Measurements from ENCODE around the gene ATG9A. TPM values are rescaled to one million over a fixed set of nuclear protein-coding genes. Genes with fewer than 3 reads are reported as not detected.

The ATG9A gene
- total and polyA plus RNA-seq, 4 donors: 9.6 to 36.6 (median 35.1) TPM

Other genes starting within 250 kb of the ATG9A start
- gene FEV, start 244.5 kb downstream of the ATG9A start, total RNA-seq: not detected
- 1 to 10 TPM in 1 of 2 donors, not detected in 1; 1.9 TPM for gene FEV, start 244.5 kb downstream of the ATG9A start, polyA plus RNA-seq
- not detected for gene CRYBA2, start 236.2 kb downstream of the ATG9A start, total RNA-seq
- gene CRYBA2, start 236.2 kb downstream of the ATG9A start, polyA plus RNA-seq: not detected
- gene CFAP65, start 188.1 kb downstream of the ATG9A start, total RNA-seq: not detected
- gene CFAP65, start 188.1 kb downstream of the ATG9A start, polyA plus RNA-seq: under 1 TPM in 1 of 2 donors, not detected in 1; 0.15 TPM
- gene IHH, start 168.7 kb downstream of the ATG9A start, total RNA-seq: not detected
- gene IHH, start 168.7 kb downstream of the ATG9A start, polyA plus RNA-seq: 1 to 10 TPM in 1 of 2 donors, under 1 TPM in 1; 0.05 to 2.0 TPM
- 1 to 10 TPM; 6.8 to 9.8 TPM for gene NHEJ1, start 68.8 kb downstream of the ATG9A start, total RNA-seq
- 1 to 10 TPM; 8.1 to 8.9 TPM for gene NHEJ1, start 68.8 kb downstream of the ATG9A start, polyA plus RNA-seq
- 1 to 10 TPM; 3.5 to 7.3 TPM for gene SLC23A3, start 59.6 kb downstream of the ATG9A start, total RNA-seq
- 1 to 10 TPM; 1.6 to 4.7 TPM for gene SLC23A3, start 59.6 kb downstream of the ATG9A start, polyA plus RNA-seq
- 10 to 100 TPM; 36.9 to 50.0 TPM for gene CNPPD1, start 52.7 kb downstream of the ATG9A start, total RNA-seq
- gene CNPPD1, start 52.7 kb downstream of the ATG9A start, polyA plus RNA-seq: 10 to 100 TPM; 23.9 to 52.3 TPM
- gene RETREG2, start 51.4 kb downstream of the ATG9A start, total RNA-seq: 10 to 100 TPM; 48.0 to 70.6 TPM
- gene RETREG2, start 51.4 kb downstream of the ATG9A start, polyA plus RNA-seq: 10 to 100 TPM; 19.3 to 44.2 TPM
- 10 to 100 TPM; 40.7 to 43.6 TPM for gene ZFAND2B, start 22.9 kb downstream of the ATG9A start, total RNA-seq
- gene ZFAND2B, start 22.9 kb downstream of the ATG9A start, polyA plus RNA-seq: 10 to 100 TPM; 30.2 to 73.4 TPM
- 10 to 100 TPM; 16.9 to 28.9 TPM for gene ABCB6, start 10.7 kb downstream of the ATG9A start, total RNA-seq
- 10 to 100 TPM; 16.5 to 72.5 TPM for gene ABCB6, start 10.7 kb downstream of the ATG9A start, polyA plus RNA-seq
- gene ANKZF1, start 170 bp upstream of the ATG9A start, total RNA-seq: 10 to 100 TPM; 21.4 to 55.9 TPM
- gene ANKZF1, start 170 bp upstream of the ATG9A start, polyA plus RNA-seq: 100 to 1,000 TPM in 1 of 2 donors, 10 to 100 TPM in 1; 12.9 to 101 TPM
- gene GLB1L, start 15.8 kb upstream of the ATG9A start, total RNA-seq: 1 to 10 TPM; 2.9 to 7.1 TPM
- 1 to 10 TPM; 2.7 to 3.8 TPM for gene GLB1L, start 15.8 kb upstream of the ATG9A start, polyA plus RNA-seq
- gene STK16, start 15.8 kb upstream of the ATG9A start, total RNA-seq: 10 to 100 TPM; 19.7 to 22.6 TPM
- 10 to 100 TPM; 26.8 to 37.2 TPM for gene STK16, start 15.8 kb upstream of the ATG9A start, polyA plus RNA-seq
- gene TUBA4B, start 23.6 kb upstream of the ATG9A start, total RNA-seq: not detected
- gene TUBA4B, start 23.6 kb upstream of the ATG9A start, polyA plus RNA-seq: under 1 TPM in 1 of 2 donors, not detected in 1; 0.28 TPM
- gene TUBA4A, start 24.3 kb upstream of the ATG9A start, total RNA-seq: 10 to 100 TPM; 44.3 to 59.2 TPM
- gene TUBA4A, start 24.3 kb upstream of the ATG9A start, polyA plus RNA-seq: 10 to 100 TPM; 20.3 to 48.3 TPM
- 10 to 100 TPM; 54.4 to 54.7 TPM for gene DNAJB2, start 49.7 kb upstream of the ATG9A start, total RNA-seq
- 10 to 100 TPM; 45.0 to 58.6 TPM for gene DNAJB2, start 49.7 kb upstream of the ATG9A start, polyA plus RNA-seq
- under 1 TPM in 1 of 2 donors, not detected in 1; 0.39 TPM for gene PTPRN, start 79.8 kb upstream of the ATG9A start, total RNA-seq
- not detected for gene PTPRN, start 79.8 kb upstream of the ATG9A start, polyA plus RNA-seq
- gene RESP18, start 103.1 kb upstream of the ATG9A start, total RNA-seq: not detected
- not detected for gene RESP18, start 103.1 kb upstream of the ATG9A start, polyA plus RNA-seq
- gene DNPEP, start 158.3 kb upstream of the ATG9A start, total RNA-seq: 10 to 100 TPM; 40.8 to 60.2 TPM
- gene DNPEP, start 158.3 kb upstream of the ATG9A start, polyA plus RNA-seq: 100 to 1,000 TPM in 1 of 2 donors, 10 to 100 TPM in 1; 64.7 to 127 TPM
- 100 to 1,000 TPM; 282 to 314 TPM for gene DES, start 188.7 kb upstream of the ATG9A start, total RNA-seq
- 100 to 1,000 TPM in 1 of 2 donors, 10 to 100 TPM in 1; 22.5 to 145 TPM for gene DES, start 188.7 kb upstream of the ATG9A start, polyA plus RNA-seq
- gene SPEG, start 205.2 kb upstream of the ATG9A start, total RNA-seq: 100 to 1,000 TPM; 261 to 453 TPM
- gene SPEG, start 205.2 kb upstream of the ATG9A start, polyA plus RNA-seq: 1,000 to 10,000 TPM in 1 of 2 donors, 10 to 100 TPM in 1; 81.6 to 1,108 TPM

Measured in aorta (tissue), 4 donors.